GM04504 (cell line): ENCODE measurements around the gene NAV1.
"Not testable (repeated sequence)": the region's sequence is repeated elsewhere in the genome, so short reads cannot be mapped to it uniquely, and the experiment has no call there.

Source experiments
- DNase-seq: peaks from one replicate; pipeline ENCODE4 v3.0.0-alpha.2; 2012; ENCODE audit warnings: low read depth

NAV1 gene

GRCh38 chr1:201504799-201505502 lies 34.0 kb upstream of the NAV1 start:
- DNase-seq, result no peak

DNA sequence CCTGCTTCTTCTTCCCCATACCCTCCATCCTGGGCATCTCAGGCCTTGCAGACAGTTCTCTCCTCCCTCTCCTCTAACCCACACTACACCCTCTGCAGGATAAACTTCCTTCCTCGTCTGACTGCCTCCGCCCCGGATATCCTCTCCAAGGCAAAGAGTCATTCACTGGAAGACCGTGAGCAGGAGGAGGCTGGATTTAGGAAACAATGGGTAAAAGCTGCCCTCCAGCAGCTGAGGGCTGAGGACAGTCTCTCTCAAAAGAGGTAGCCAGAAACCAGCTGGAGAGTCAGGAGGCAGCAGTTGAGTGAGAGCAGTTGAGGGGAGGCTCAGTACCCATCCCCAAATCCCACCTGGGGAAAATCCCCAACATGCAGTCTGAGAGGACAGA lies 33.4 kb upstream of the NAV1 start:
- no peak for DNase-seq

GRCh38 chr1:201506092-201506491 lies 32.8 kb upstream of the NAV1 start:
- no peak for DNase-seq

DNA sequence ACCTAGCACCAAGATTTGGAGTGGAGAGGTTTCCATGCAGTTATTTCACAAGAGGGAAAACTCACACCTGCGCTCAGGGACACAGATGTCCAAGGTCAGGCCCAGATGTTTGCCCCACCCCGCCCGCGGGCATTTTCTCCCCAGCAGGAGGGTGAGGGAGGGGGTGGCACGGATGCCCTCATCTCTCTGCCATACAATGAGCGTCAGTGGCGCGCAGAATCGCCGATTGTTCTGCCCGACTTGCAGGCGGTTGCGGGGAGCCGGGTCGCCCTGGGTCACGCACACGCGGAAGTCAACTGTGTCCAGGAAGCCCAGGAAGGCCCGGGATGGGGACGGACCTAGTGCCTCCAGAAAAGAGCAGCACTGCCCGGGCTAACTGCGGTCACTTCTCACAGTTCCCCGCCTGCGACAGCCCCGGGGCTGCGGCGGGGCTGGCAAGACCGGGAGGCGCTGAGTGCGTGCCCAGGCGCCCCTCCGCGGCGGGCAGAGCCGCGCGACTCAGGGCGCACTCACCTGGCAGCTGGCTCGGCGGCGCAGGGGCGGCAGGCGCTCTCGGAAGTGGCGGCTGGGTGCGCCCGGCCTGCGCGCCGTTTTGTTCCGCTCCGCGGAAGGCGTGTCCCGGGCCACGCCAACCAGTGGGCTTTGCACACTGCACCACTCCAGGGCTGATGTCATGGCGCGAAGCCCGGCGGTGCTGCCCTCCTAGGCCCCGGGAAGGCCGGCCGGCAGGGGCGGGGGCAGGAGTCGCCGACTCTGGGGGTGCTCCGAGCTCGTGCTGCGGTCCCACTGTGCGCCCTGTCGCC lies 32.2 kb upstream of the NAV1 start, which contains the start of gene CSRP1:
Gene CSRP1 (minus strand): TSS at position 567 of the 803 bp plus-strand sequence. CDS start 10,820 bp downstream, outside the sequence.
- peak; percentile 65 for DNase-seq

- DNase-seq, result no peak
These were observed 31.6 kb upstream of the NAV1 start for GRCh38 chr1:201507360-201507675.

- no peak for DNase-seq
These were observed 30.1 kb upstream of the NAV1 start for GRCh38 chr1:201508809-201509208.

GRCh38 chr1:201509601-201510374 lies 29.1 kb upstream of the NAV1 start:
- DNase-seq, result no peak

DNA sequence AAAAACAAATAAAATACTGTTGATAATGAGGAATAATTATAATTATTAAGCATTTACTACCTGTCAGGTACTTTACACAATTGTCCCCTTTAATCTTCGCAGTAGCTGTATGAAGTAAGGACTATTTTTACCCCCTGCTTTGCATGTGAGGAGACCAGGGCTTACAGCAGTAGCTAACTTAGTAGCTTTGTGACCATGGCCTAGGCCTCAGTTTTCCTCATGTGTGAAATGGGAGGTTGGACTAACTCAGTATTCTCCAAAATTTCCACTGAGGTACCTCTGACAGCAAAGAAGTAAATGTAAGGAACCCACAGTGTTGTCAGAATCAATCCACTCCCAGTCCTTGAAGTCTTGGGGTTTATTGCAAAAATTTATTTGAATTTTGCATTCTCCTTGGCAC lies 28.2 kb upstream of the NAV1 start:
- no peak for DNase-seq

- DNase-seq, result no peak
These were observed 27.5 kb upstream of the NAV1 start for GRCh38 chr1:201511396-201511940.

- DNase-seq, result no peak
These were observed 26.9 kb upstream of the NAV1 start for GRCh38 chr1:201511941-201512539.

DNA sequence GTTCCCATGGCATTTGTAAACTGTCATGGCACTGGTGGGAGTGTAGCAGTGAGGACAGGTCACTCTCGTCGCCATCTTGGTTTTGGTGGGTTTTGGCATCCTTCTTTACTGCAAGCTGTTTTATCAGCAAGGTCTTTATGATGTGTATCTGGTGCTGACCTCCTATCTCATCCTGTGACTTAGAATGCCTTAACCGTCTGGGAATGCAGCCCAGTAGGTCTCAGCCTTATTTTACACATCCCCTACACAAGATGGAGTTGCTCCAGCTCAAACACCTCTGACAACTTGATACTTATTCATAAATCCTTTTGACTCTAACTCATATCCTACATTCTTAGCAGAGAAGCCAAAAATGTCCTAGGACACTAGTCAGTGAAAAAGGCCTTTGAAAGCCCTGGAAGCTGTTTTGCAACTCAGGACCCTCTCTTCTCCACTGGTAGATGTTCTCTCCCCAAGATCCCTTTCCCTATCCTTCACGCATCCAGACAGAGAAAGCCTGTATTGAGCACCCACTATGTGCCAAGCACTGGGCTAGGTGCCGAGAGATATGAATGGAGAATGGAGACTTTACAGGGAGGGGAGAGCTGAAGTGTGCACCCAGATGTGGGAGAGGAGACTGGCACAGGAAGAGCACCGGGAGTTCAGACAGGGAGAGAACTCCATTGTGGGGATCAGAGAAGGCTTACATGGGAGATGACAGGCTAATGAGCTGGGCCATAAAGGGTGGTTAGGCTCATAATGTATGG lies 25.3 kb upstream of the NAV1 start:
- no peak for DNase-seq

DNA sequence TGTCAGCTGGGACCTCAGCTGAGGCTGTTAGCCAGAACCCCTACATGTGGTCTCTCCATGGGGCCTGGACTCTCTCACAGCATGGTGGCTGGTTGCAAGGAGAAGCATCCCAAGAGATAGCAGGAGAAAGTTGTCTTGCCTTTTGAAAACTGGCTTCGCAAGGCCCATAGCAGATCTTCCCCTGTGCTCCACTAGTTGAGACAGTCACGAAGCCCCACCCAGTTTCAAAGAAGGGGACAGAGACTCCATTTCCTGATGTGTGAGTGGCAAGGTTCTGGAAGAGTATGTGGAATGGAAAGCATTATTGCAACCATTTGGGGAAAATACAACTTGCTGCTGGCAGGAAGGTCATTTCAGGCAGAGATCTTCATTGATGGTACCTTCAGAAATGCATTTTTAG lies 24.5 kb upstream of the NAV1 start:
- no peak for DNase-seq

- DNase-seq, result no peak
These were observed 23.7 kb upstream of the NAV1 start for GRCh38 chr1:201515062-201515750.

DNA sequence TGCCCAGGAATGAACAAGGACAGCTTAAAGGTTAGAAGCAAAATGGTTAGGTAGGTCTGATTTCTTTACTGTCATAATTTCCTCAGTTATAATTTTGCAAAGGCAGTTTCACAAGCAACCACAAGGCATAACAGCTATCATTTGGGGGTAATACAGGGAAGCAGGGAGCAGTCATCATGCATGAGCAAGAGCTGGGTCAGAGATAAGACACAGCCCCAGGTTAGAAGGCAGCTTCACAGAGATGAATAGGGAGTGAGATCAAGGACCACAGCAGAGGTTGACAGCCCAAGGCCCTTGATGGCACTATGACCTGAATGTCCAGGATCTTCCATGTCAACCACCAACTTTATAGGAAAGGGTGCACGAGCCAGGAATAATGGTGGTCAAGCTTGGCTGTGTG lies 23.0 kb upstream of the NAV1 start:
- DNase-seq, result no peak

DNA sequence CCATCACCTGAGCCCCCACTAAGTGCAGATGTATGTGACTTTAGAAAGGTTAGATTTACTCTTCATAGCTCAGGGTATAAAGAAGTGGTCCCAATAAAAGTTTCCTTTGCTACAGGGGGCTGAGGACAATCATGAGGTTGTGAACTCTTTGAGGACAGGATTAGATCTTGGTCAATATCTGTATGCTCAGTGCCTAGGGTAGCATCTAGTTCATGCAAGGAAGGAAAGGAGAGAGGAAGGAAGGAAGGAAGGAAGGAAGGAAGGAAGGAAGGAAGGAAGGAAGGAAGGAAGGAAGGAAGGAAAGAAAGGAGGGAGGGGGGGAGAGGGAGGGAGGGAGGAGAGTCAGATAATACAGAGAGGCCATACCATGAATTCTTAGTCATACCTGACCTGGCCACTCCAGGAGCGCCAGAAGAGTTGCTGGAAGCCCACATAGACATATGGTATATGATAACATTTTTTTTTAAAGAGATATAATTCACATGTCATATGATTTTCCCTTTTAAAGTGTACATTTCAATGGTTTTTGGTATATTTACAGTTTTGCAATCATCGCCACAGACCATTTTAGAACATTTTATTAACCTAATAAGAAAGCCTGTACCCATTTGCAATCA lies 22.3 kb upstream of the NAV1 start:
- no peak for DNase-seq

- no peak for DNase-seq
These were observed 21.3 kb upstream of the NAV1 start for GRCh38 chr1:201517631-201518030.

GRCh38 chr1:201518071-201518470 lies 20.9 kb upstream of the NAV1 start:
- DNase-seq, result no peak

GRCh38 chr1:201520046-201520575 lies 18.8 kb upstream of the NAV1 start:
- not testable (repeated sequence) for DNase-seq

DNA sequence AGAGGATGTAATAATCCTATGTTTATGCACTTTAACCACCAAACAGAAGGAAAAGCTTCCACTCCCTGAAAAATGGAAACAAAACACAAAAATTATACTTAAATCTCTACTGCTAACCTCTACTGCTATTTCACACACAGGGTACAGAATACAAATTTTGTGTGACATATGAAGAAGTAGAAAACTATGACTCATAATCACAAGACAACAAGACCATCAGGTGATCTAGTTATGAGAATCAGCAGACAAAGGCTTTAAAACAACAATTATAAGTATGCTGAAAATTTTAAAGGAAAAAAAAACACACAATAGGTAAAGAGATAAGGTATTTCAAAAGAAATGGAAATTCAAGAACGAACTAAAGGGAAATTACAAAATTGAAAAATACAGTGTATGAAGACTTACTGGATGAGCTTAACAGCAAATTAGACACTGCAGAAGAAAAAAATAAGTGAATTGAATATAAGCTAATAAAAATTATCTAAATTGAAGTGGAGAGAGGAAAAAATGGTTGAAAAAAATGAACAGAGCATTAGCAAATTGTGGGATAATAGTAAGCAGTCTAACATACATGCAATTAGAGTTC lies 13.6 kb upstream of the NAV1 start:
- no peak for DNase-seq

GRCh38 chr1:201527879-201528278 lies 11.0 kb upstream of the NAV1 start:
- DNase-seq, result no peak
